ENCODE measurements around the gene ATG7.

- TF ChIP-seq EZH2 (IDR thresholded peaks at IDR 0.05) (no peak), POLR2AphosphoS5 (IDR thresholded peaks at IDR 0.05; ENCODE audit: borderline replicate concordance, low read depth, low read length) (no peak)
These were observed 24.9 kb downstream of the ATG7 start for GRCh38 chr3:11297126-11297525.

Measured in SK-N-MC (cell line).